GM18873 (cell line): Measurements from ENCODE around the gene TMEM120A.
"Not testable (repeated sequence)": the region's sequence is repeated elsewhere in the genome, so short reads cannot be mapped to it uniquely, and the experiment has no call there.

Experiments
- ATAC-seq: cut with Tn5 transposase; IDR thresholded peaks from one replicate; pipeline ENCODE4 v1.9.1; 2021; ENCODE audit warnings: mild to moderate bottlenecking, moderate library complexity, moderate number of reproducible peaks; ENCODE audit not compliant: unreplicated experiment, low FRiP score

The TMEM120A gene

DNA sequence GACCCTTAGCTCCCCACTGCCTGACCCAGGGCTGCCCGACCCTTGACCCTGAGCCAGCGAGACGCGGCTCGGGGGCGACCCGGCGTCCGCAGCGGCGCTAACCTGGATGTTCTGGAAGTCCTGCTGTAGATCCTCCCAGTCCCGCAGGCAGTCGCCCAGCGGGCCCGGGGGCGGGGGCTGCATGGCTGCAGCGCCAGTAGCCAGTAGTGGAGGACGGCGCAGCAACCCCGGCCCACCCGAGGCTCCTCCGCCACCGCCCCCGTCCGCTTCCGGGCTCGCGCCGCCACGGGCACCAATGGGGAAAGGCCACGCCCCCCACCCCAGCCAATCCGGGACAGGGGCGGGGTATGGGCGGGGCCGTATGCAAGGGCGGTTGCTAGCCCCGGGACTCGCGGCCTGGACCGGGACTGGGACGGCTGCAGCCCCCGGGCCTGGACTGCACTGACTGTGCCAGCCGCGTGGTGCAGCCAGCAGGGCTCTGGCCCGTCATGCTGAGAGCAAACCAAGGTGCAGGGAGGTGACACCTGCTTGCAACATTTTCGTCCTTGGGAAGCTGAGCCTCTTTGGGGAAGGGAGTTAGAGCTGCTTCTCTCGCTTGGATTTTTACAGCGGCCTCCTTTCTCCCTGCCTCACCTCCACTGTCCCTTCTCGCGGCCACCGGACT lies at the start of gene TMEM120A:
Gene TMEM120A (minus strand): TSS at position 208 of the 664 bp plus-strand sequence. CDS start 25 bp downstream, at position 183.
- ATAC-seq: peak; percentile 74

DNA sequence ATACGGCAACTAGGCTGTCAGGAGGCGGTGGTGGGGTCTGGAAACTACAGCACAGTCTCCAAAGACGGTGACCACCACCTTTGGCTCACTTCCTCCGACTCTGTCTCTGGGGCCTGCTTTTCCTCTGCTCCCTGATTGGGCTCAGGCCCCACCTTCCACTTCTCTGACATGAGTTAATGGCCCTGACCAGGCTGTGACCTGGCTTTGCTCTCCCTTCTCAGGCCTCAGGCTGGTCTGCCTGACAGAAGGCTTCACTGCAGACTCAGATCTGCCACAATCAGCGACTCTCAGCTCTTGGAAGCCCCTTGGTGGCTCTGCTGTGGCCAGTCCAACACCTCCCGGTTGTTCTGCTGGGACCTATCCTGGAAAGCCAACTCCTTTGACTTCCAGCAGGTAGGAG lies 45.7 kb upstream of the TMEM120A start:
- ATAC-seq: no peak

DNA sequence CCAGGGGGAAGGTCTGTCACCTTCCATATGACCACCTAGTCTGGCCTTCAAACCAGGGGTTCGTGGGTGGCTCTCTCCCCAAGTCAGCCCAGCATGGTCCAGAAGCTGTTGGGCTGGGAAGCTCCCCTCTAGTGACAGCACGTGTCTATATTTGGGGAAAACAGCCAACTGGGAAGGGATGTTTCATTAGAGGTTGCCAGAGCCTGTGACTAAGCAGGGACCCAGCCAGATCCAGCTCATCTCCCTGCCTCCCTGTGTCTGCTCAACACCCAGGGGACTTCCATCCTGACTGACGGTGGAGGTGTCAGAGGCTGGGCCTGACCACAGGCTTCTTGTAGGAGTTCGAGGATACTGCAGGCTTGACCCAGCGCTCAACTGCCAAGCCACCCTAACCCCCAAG lies 42.9 kb upstream of the TMEM120A start:
- no peak for ATAC-seq

DNA sequence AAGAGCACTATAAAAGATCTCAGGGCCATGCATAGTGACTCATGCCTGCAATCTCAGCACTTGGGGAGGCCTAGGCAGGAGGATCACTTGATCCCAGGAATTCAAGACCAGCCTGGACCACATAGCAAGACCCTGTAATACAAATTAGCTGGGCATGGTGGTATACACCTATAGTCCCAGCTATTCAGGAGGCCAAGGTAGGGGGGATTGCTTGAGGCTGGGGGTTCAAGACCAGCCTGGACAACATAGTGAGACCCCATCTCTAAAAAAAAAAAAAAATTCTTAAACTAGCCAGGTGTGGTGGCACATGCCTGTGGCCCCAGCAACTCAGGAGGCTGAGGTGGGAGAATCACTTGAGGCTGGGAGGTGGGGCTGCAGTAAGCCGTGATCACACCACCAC lies 37.6 kb upstream of the TMEM120A start:
- ATAC-seq: no peak

DNA sequence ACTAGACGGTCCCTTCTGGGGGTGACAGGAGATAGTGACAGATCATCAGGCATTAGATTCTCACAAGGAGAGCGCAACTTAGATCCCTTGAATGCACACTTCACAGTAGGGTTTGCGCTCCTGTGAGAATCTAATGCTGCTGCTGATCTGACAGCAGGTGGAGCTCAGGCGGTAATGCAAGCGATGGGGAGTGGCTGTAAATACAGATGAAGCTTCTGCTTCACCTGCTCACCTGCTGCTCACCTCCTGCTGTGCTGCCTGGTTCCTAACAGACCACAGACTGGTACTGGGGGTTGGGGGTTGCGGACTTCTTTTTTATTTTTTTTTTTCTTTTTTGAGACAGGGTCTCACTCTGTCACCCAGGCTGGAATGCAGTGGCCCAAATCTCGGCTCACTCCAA lies 35.3 kb upstream of the TMEM120A start:
- not testable (repeated sequence) for ATAC-seq

- no peak for ATAC-seq
Measured at GRCh38 chr7:76023002-76023401, 28.6 kb upstream of the TMEM120A start.

GRCh38 chr7:76022026-76022780 lies 27.8 kb upstream of the TMEM120A start:
- no peak for ATAC-seq

DNA sequence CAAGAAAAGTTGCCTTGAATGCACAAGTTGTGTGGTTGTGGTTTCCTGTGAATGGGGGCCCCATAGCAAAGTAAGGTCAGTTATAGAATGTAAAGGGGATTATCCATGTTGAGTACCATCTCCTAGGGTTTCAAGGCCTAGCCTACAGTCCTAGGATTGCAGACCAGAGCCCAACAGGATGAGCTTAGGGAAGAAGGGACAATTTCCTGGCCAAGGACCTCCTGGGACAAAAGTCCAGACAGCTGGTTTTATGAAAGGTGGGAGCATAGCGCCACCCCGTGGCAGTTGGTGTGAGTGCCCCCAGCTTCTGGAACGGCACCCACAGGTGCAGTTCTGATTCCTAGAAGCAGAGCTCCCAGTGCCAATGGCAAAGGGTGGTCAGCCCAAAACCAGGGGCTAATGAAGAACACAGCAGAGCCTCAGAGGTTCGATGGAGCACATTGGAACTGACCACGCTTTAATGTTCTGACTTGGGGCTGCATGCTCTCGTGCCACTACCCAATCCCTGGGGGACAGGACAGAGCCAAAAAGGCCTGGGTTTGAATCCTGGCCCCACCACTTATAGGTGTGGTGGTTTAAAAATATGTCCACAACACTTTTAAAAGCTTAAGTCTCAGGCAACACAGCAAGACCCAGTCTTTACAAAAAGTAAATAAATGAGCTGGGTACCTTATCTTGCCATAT lies 25.8 kb upstream of the TMEM120A start:
- ATAC-seq: no peak

- not testable (repeated sequence) for ATAC-seq
Measured at GRCh38 chr7:76018520-76018919, 24.1 kb upstream of the TMEM120A start.

DNA sequence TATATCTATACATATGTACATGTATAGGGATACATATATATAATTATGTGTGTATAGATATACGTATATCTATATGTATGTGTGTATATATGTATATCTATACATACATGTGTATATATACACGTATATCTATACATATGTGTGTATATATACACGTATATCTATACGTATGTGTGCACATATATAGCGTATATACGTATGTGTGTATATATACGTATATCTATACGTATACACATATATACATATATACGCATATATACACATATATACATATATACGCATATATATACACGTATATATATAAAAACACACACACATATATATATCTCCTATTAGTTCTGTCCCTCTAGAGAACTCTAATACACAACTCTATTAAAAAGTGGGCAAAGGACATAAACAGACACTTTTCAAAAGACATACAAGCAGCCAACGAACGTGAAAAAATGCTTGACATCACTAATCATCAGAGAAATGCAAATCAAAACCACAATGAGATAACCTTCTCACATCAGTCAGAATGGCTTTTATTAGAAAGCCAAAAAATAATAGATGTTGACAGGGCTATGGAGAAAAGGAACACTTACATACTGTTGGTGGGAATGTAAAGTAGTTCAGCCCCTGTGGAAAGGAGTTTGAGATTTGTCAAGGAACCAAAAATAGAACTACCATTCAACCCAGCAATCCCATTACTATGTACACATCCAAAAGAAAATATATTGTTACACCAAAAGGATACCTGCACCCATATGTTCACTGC lies 22.0 kb upstream of the TMEM120A start:
- no peak for ATAC-seq

DNA sequence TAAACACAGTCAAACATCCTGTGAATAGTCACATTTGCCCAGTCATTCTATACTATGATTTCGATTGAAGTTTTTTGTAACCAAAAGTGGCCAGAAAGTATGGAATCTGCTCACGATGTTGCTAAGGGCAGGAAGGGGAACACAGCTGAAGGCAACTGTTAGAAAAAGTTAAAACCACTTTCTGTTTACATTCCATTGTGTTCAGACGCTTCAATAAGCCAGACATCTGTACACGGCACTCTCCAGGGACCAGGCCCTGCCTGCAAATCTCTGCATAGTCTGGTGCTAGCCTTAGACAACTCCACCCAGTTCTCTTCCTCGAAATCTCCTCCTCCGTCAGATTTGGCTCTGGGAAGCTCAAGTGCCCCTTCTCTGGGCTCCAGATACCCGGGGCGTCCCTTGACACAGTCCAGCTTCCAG lies 17.1 kb upstream of the TMEM120A start:
- no peak for ATAC-seq

- ATAC-seq: no peak
Measured at GRCh38 chr7:76009672-76010600, 15.5 kb upstream of the TMEM120A start.

DNA sequence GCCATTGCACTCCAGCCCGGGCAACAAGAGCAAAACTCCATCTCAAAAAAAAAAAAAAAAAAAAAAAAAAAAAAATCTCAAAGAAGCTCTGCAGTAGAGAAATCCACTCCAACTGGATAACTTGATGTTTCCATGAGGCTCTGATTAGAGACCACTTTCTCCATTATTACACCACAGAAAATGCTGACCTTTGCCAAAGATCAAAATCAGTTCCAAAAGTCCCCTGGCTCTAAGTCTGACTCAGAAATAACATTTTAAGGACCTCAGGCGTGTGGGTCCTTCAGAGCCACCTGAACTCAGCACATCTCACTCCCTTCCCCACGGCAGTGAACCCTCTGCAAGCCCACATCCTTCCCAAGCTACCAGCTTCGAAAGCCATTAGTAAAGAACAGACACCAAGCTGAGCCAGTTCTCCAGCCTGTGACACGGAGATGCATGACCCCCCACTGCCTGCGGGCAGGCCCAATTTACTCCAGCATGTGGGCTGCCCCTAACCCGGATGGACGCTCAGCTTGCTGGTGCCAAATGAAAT lies 13.8 kb upstream of the TMEM120A start:
- ATAC-seq: no peak

GRCh38 chr7:76005004-76005403 lies 10.6 kb upstream of the TMEM120A start:
- not testable (repeated sequence) for ATAC-seq

DNA sequence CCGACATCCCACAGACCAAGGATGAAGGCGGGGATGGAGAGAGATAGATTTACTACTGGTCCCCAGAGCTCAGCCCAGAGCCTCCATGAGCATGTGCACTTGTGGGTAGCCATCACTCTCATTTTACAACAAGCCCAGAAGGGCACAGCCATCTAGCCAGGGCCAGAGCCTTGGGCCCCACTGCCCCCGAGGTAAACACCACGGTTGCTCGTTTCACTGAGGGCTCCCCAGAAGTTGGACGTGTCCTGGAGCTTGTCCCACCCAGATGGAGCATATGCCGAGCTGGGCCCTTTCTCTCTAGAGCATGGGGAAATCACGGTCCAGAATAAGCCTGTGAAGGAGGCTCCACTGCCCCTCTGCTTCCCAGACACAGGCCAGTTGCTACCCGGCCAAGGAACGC lies 9.0 kb upstream of the TMEM120A start:
- no peak for ATAC-seq

DNA sequence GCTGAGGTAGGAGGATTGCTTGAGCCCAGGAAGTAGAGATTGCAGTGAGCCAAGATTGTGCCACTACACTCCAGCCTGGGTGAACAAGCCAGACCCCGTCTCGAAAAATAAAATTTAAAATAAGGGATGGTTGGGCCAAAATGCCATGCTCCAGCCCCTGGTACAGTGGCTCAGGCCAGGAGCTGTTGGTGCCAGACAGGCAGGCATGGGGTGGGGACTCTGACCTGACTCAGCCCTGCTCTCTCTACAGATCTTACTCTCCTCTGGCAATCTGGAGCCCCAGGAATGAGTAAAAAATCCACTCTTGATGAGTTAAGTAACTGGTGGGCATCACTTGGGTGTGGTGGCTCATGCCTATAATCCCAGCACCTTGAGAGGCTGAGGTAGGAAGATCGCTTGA lies 8.4 kb upstream of the TMEM120A start:
- no peak for ATAC-seq

DNA sequence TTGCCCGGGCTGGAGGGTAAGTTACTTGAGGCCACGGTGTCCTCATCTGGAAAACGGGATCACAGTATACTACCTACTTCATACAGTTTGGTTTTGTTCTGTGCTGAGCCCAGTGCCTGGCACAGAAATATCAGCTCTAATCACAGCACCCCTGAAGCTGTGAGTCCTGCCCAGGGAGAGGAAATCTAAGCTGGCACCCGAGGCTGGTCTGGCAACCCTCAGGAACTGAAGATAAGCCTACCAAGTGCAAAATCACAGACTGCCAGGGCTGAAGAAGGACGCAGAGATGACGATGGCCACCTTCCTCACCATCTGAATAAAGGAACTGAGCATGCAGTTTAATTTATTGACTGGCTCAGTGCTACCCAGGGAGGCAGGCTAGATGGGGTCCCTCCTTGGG lies 7.7 kb upstream of the TMEM120A start:
- no peak for ATAC-seq

DNA sequence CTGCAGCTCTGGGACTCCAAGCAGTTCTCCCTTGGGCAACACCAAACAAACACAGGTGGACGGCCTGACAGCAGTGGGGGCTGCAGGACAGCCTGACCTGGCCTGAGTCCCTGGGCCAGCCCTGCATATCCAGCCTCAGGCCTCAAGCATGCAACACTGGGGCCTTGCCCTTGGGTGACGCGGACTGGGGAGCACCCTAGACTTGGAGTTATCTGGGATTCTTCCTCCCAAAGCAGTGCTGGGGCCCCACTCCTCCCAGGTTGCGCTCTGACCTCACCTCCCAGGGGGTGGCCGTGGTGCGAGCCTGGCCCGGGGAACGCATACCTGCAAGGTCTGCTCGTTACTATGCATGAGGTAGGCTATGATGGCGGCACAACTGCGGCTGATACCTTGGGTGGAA lies 6.2 kb upstream of the TMEM120A start:
- ATAC-seq: no peak

DNA sequence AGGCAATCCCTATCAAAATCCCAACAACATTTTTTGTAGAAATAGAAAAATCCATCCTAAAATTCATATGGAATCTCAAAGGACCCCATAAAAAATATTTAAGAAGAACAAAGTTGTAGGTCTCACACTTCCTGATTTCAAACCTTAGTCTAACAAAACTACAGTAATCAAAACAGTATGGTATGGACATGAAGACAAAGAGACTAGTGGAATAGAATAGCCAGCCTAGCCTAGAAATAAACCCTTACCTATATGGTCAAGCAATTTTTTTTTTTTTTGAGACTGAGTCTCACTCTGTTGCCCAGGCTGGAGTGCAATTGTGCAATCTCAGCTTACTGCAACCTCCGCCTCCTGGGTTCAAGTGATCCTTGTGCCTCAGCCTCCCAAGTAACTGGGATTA lies 3.6 kb upstream of the TMEM120A start:
- ATAC-seq: no peak
